Endothelial cell of umbilical vein (primary cell): ENCODE data around the gene RAB10. TPM values are rescaled to one million over a fixed set of nuclear protein-coding genes. Genes with fewer than 3 reads are reported as not detected.

ENCODE experiments used
- BruUV-seq: library from RNA; stranded (reverse); fragments of 400-500 nt; replicated peaks from 2 replicates; lab custom pipeline; 2021; lab: Mats Ljungman, UMichigan
- CTCF ChIA-PET: fragments of 300-600, 350-600 bp; sonication (Branson Sonifier 250); formaldehyde crosslinking; loops from one replicate; lab custom pipeline; 2021; ENCODE audit warnings: antibody characterized with exemption, inconsistent platforms; lab: Charles Lee
- POLR2A ChIA-PET: fragments of 300-600, 350-600 bp; sonication (Branson Sonifier 250); formaldehyde crosslinking; loops from one replicate; lab custom pipeline; 2021; ENCODE audit warnings: antibody characterized with exemption, inconsistent platforms; lab: Charles Lee
- DNase-seq: peaks from one replicate; pipeline ENCODE4 v3.0.0-alpha.2; 2011; ENCODE audit warnings: low read depth, low spot score
- FAIRE-seq: peaks from 2 replicates; lab custom pipeline; 2011; peaks lifted over from hg19 to GRCh38; lab: Jason Lieb, UNC
- H2AFZ ChIP-seq: 2 replicates; pipeline ENCODE4 v1.6.0; 2012; ENCODE audit warnings: low read depth, low read length, control low read depth, inconsistent platforms
- H3K27ac ChIP-seq: 2 replicates; pipeline ENCODE4 v1.5.1; 2011; ENCODE audit warnings: low read depth, mild to moderate bottlenecking, control low read depth, low read length, moderate library complexity; ENCODE audit not compliant: insufficient read depth
- H3K27me3 ChIP-seq, 2 experiments: 2 replicates each; pipeline versions ENCODE4 v1.6.0 to v1.6.1; 2011; ENCODE audit warnings: low read length in 2 of 2, mixed read lengths in 1 of 2; ENCODE audit not compliant: control insufficient read depth in 2 of 2, insufficient read depth in 2 of 2
- H3K36me3 ChIP-seq, 2 experiments: 2 replicates in 1 of 2; 3 replicates in 1 of 2; pipeline ENCODE4 v1.5.1; 2011; ENCODE audit warnings: low read length in 2 of 2, mild to moderate bottlenecking in 1 of 2, moderate library complexity in 1 of 2; ENCODE audit not compliant: control insufficient read depth in 2 of 2, insufficient read depth in 2 of 2; ENCODE audit errors: extremely low read depth in 1 of 2
- H3K4me1 ChIP-seq: 3 replicates; pipeline ENCODE4 v1.5.1; 2011; ENCODE audit warnings: mild to moderate bottlenecking, low read length; ENCODE audit not compliant: control insufficient read depth, insufficient read depth; ENCODE audit errors: extremely low read depth
- H3K4me2 ChIP-seq: 2 replicates; pipeline ENCODE4 v1.6.1; 2011; ENCODE audit warnings: low read length, control low read depth, mixed read lengths; ENCODE audit not compliant: insufficient read depth
- H3K4me3 ChIP-seq, 3 experiments: fragments of 200-600 bp in 1 of 3; sonication (generic), shearing (Covaris generic) in 1 of 3; replicated peaks in 1 of 3; 2 replicates each; pipeline ENCODE4 v1.5.1; 2011 to 2016; ENCODE audit warnings: control low read depth in 3 of 3, low read length in 3 of 3, mild to moderate bottlenecking in 2 of 3, inconsistent platforms in 1 of 3, low read depth in 1 of 3, moderate library complexity in 1 of 3; ENCODE audit not compliant: insufficient read depth in 1 of 3
- H3K79me2 ChIP-seq: 2 replicates; pipeline ENCODE4 v1.6.0; 2012; ENCODE audit warnings: low read length, inconsistent platforms; ENCODE audit not compliant: control insufficient read depth, insufficient read depth
- H3K9ac ChIP-seq: replicated peaks from 2 replicates; pipeline ENCODE3; 2011; ENCODE audit warnings: low read length, control low read depth; ENCODE audit not compliant: insufficient read depth; ENCODE audit errors: extremely low read depth
- H3K9me1 ChIP-seq: replicated peaks from 3 replicates; pipeline ENCODE4 v1.6.0; 2011; ENCODE audit warnings: mild to moderate bottlenecking, low read length; ENCODE audit not compliant: control insufficient read depth, insufficient read depth; ENCODE audit errors: extremely low read depth
- H3K9me3 ChIP-seq: replicated peaks from 2 replicates; pipeline ENCODE4 v1.5.1; 2012; ENCODE audit warnings: low read length, inconsistent platforms; ENCODE audit not compliant: control insufficient read depth, insufficient read depth
- H4K20me1 ChIP-seq: replicated peaks from 2 replicates; pipeline ENCODE3; 2011; ENCODE audit warnings: mild to moderate bottlenecking, low read length; ENCODE audit not compliant: control insufficient read depth, insufficient read depth; ENCODE audit errors: extremely low read depth
- CTCF ChIP-seq, 2 donors: IDR thresholded peaks; 1 replicate in 1 of 2; 2 replicates in 1 of 2; pipeline ENCODE4 v1.5.1; 2011; ENCODE audit warnings: low read length in 2 of 2, mild to moderate bottlenecking in 2 of 2, moderate library complexity in 2 of 2, control low read depth in 1 of 2, inconsistent platforms in 1 of 2, low read depth in 1 of 2; ENCODE audit not compliant: insufficient read depth in 1 of 2; ENCODE audit errors: extremely low read depth in 1 of 2
- EZH2 ChIP-seq: IDR thresholded peaks from 2 replicates; pipeline ENCODE4 v1.6.1; 2012; ENCODE audit warnings: borderline replicate concordance, low read depth, mild to moderate bottlenecking, moderate library complexity, low read length, inconsistent platforms; ENCODE audit not compliant: severe bottlenecking
- FOS ChIP-seq: IDR thresholded peaks from 2 replicates; pipeline ENCODE4 v1.6.1; 2011; ENCODE audit warnings: mild to moderate bottlenecking, low read length, moderate library complexity, borderline replicate concordance; ENCODE audit not compliant: insufficient read depth
- GATA2 ChIP-seq: IDR thresholded peaks from 2 replicates; pipeline ENCODE4 v1.7.0; 2011; ENCODE audit warnings: low read depth, mild to moderate bottlenecking, moderate library complexity, mixed read lengths, low read length; ENCODE audit not compliant: insufficient read length, insufficient read depth
- JUN ChIP-seq: IDR thresholded peaks from 2 replicates; pipeline ENCODE4 v1.6.1; 2011; ENCODE audit warnings: borderline replicate concordance, low read depth; ENCODE audit not compliant: insufficient read length, insufficient read depth
- MAX ChIP-seq: IDR thresholded peaks from 2 replicates; pipeline ENCODE4 v1.6.1; 2011; ENCODE audit not compliant: insufficient read depth, insufficient read length
- MYC ChIP-seq: IDR thresholded peaks from one replicate; pipeline ENCODE4 v1.6.1; 2011; ENCODE audit warnings: mild to moderate bottlenecking, low read depth, low read length
- POLR2A ChIP-seq: IDR thresholded peaks from 2 replicates; pipeline ENCODE4 v1.6.1; 2012; ENCODE audit warnings: low read depth, mild to moderate bottlenecking, control low read depth, low read length
- POLR2AphosphoS5 ChIP-seq: IDR thresholded peaks from 2 replicates; pipeline ENCODE4 v1.6.1; 2012; ENCODE audit warnings: low read depth, mild to moderate bottlenecking, control low read depth, low read length, moderate library complexity; ENCODE audit not compliant: insufficient read depth
- dilution Hi-C: fragments of 300-500 bp; cut with MboI; formaldehyde crosslinking; loops from one replicate; pipeline ENCODE4 v1.15.0; 2019; ENCODE audit warnings: low sequenced_read_pairs; ENCODE audit not compliant: extremely low pct_ligation_motif_present
- intact Hi-C: fragments of 100-400 bp; cut with micrococcal nuclease; formaldehyde crosslinking; loops from one replicate; pipeline ENCODE4 v1.10.0; 2022
- polyA plus RNA-seq, 4 experiments: library from polyadenylated mRNA; depleted of rRNA in 3 of 4; stranded (reverse) in 3 of 4; unstranded in 1 of 4; fragments of >200 nt; gene quantifications; 2 replicates each; pipeline versions ENCODE4 v1.2.1 to v1.2.3, GENCODE V29; 2011 to 2012; ENCODE audit warnings: missing spikeins in 1 of 4
- total RNA-seq: library from RNA; stranded (reverse); gene quantifications from 2 replicates; pipeline ENCODE4 v1.2.3, GENCODE V29; 2021

RAB10 gene
- total and polyA plus RNA-seq, 2 donors (not counting 3 experiments of a cell fraction or from before 2014, with no cell fraction given) = 45.1 to 104 TPM

GRCh38 chr2:26095758-26096157 is 61.9 kb downstream of the RAB10 start:
- Histone ChIP-seq H3K79me2 (peaks cover 85% of the 10 kb centered on the region), H3K9ac (no peak overlapping the region), H3K4me2 (no peak overlapping the region), H3K36me3 (peaks cover 0 to 2% of the 10 kb centered on the region in 2 experiments), H2AFZ (no peak overlapping the region), H3K27me3 (no peaks in the 10 kb centered on the region), H3K4me1 (no peaks in the 10 kb centered on the region), H3K9me1 (no peaks in the 10 kb centered on the region), H4K20me1 (peaks cover 4% of the 10 kb centered on the region), H3K27ac (no peak overlapping the region), H3K4me3 (no peak overlapping the region), H3K9me3 (no peaks in the 10 kb centered on the region)
- no peak for FAIRE-seq
- ChIA-PET CTCF (interaction anchor here (1.3 kb wide), 1 partner anchor 89 kb away, joined by 3 read pairs; no protein-coding TSS in a partner anchor), POLR2A (no interaction called here)
- intact Hi-C loops = no loop called here
- no peak for DNase-seq
- TF ChIP-seq JUN = no peak
- TF ChIP-seq CTCF (IDR thresholded peaks at IDR 0.05; ENCODE audit: extremely low read depth in 1 of 2, insufficient read depth in 1 of 2, low read depth in 1 of 2, low read length in 2 of 2) = no peak
- TF ChIP-seq POLR2AphosphoS5 = no peak
- no peak for TF ChIP-seq MAX
- TF ChIP-seq FOS = no peak
- no peak for TF ChIP-seq EZH2
- no peak for TF ChIP-seq MYC
- TF ChIP-seq POLR2A = no peak
- no peak for TF ChIP-seq GATA2
- no TSS peak for BruUV-seq
- dilution Hi-C loops = no loop called here
